ENCODE measurements around the gene OTULIN. TPM values are rescaled to one million over a fixed set of nuclear protein-coding genes. Genes with fewer than 3 reads are reported as not detected.

The OTULIN gene
- total and polyA plus RNA-seq, 7 donors, result 2.3 to 20.4 (median 12.4) TPM

DNA sequence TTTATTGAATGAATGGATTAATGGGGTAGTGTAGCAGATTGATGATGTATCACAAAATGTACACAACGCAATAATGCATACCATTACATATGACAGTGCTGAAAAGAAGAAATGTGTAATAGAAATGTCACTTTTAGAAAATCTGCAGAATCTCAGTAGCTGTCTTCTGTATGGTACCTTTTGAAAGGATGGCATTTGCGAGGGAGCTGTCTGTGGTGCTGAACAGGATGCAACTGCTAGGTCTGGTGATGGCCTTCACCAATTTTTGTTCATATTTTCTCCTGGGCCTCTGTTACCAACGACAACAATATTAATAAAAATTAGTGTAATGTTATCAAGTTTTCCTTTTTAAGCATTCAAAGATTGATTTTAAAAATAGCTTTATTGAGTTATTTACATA lies 36.2 kb upstream of the OTULIN start:
- Histone ChIP-seq H3K36me3 (ENCODE audit: insufficient read depth in 1 of 2, low read depth in 1 of 2) (no peaks in the 10 kb centered on the region), H3K9me3 (no peaks in the 10 kb centered on the region), H3K27me3 (ENCODE audit: insufficient read depth in 3 of 3, low read length in 2 of 3) (no peaks in the 10 kb centered on the region), H3K4me3 (no peak overlapping the region), H3K4me1 (no peaks in the 10 kb centered on the region), H3K27ac (no peak overlapping the region)
- intact Hi-C loops (cut with DNase I), result no loop called here
- 5 to 16% (median 9%) methylated on average over 3 of the region's 3 CpGs for WGBS, 3 donors
- ATAC-seq (no peak), DNase-seq (peak in 1 of 2 donors; percentile 19)
- TF ChIP-seq, protein P1, sequence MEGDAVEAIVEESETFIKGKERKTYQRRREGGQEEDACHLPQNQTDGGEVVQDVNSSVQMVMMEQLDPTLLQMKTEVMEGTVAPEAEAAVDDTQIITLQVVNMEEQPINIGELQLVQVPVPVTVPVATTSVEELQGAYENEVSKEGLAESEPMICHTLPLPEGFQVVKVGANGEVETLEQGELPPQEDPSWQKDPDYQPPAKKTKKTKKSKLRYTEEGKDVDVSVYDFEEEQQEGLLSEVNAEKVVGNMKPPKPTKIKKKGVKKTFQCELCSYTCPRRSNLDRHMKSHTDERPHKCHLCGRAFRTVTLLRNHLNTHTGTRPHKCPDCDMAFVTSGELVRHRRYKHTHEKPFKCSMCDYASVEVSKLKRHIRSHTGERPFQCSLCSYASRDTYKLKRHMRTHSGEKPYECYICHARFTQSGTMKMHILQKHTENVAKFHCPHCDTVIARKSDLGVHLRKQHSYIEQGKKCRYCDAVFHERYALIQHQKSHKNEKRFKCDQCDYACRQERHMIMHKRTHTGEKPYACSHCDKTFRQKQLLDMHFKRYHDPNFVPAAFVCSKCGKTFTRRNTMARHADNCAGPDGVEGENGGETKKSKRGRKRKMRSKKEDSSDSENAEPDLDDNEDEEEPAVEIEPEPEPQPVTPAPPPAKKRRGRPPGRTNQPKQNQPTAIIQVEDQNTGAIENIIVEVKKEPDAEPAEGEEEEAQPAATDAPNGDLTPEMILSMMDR (IDR thresholded peaks at IDR 0.05), result no peak

DNA sequence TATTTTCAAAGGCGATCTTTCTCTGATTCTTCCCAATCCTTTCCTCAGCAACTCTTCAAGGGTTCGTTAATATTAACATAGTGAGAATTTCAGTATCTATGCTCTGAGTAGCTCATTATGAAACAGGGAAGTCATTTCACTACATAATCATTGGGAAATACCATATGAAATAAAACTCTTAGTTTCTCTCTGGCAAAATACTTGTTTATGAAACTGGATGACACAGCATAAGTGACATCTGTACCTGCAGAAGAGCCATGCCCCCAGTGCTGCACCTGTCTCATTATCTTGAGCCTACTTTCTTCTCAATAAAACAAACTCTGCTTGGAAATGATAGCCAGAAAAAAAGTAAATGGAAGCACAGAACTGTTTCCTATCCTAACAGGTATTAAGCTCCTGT lies 33.8 kb upstream of the OTULIN start:
- H3K36me3 ChIP-seq (ENCODE audit: insufficient read depth in 1 of 2, low read depth in 1 of 2), result no peaks in the 10 kb centered on the region
- H3K4me3 ChIP-seq, result no peak overlapping the region
- no peaks in the 10 kb centered on the region for H3K9me3 ChIP-seq
- no peaks in the 10 kb centered on the region for H3K4me1 ChIP-seq
- DNase-seq (no peak), ATAC-seq (no peak)
- TF ChIP-seq, protein P1 (IDR thresholded peaks at IDR 0.05), result no peak
- 85 to 90% (median 87%) methylated on average over 2 of the region's 2 CpGs for WGBS, 3 donors
- H3K27me3 ChIP-seq (ENCODE audit: insufficient read depth in 3 of 3, low read length in 2 of 3), result no peaks in the 10 kb centered on the region
- H3K27ac ChIP-seq, result no peak overlapping the region
- intact Hi-C loops (cut with DNase I), result no loop called here

- DNase-seq, result no peak
- intact Hi-C loops (cut with DNase I), result no loop called here
- no peak for ATAC-seq
- Histone ChIP-seq H3K9me3 (no peaks in the 10 kb centered on the region), H3K4me3 (no peak overlapping the region), H3K27ac (no peak overlapping the region), H3K36me3 (ENCODE audit: insufficient read depth in 1 of 2, low read depth in 1 of 2) (no peaks in the 10 kb centered on the region), H3K27me3 (ENCODE audit: insufficient read depth in 3 of 3, low read length in 2 of 3) (no peaks in the 10 kb centered on the region), H3K4me1 (no peaks in the 10 kb centered on the region)
- TF ChIP-seq, protein P1 (IDR thresholded peaks at IDR 0.05), result no peak
- WGBS, 3 donors, result 70 to 78% (median 74%) methylated on average over 2 of the region's 2 CpGs
Measured at GRCh38 chr5:14635656-14636055, 28.9 kb upstream of the OTULIN start.

- no peak overlapping the region for H3K4me3 ChIP-seq
- intact Hi-C loops (cut with DNase I), result loop anchor here in 1 of 2 donors (10.0 kb wide), 1 partner anchor 276 kb away; no protein-coding TSS in a partner anchor
- no peaks in the 10 kb centered on the region for H3K9me3 ChIP-seq
- H3K27me3 ChIP-seq (ENCODE audit: insufficient read depth in 3 of 3, low read length in 2 of 3), result peaks cover 0 to 8% (median 3%) of the 10 kb centered on the region in 3 donors
- no peaks in the 10 kb centered on the region for H3K36me3 ChIP-seq (ENCODE audit: insufficient read depth in 1 of 2, low read depth in 1 of 2)
- DNase-seq, result no peak
- WGBS, 3 donors, result 62 to 74% (median 71%) methylated on average over 10 of the region's 10 CpGs
- ATAC-seq, result no peak
- no peak overlapping the region for H3K27ac ChIP-seq
- no peaks in the 10 kb centered on the region for H3K4me1 ChIP-seq
- TF ChIP-seq, protein P1 (IDR thresholded peaks at IDR 0.05), result no peak
Measured at GRCh38 chr5:14640765-14641164, 23.8 kb upstream of the OTULIN start.

GRCh38 chr5:14644623-14645237 lies 19.8 kb upstream of the OTULIN start:
- Histone ChIP-seq H3K27ac (no peak overlapping the region), H3K4me3 (no peak overlapping the region), H3K9me3 (no peaks in the 10 kb centered on the region), H3K27me3 (ENCODE audit: insufficient read depth in 3 of 3, low read length in 2 of 3) (peaks cover 2 to 8% (median 3%) of the 10 kb centered on the region in 3 donors), H3K36me3 (ENCODE audit: insufficient read depth in 1 of 2, low read depth in 1 of 2) (no peaks in the 10 kb centered on the region), H3K4me1 (no peaks in the 10 kb centered on the region)
- 71 to 90% (median 78%) methylated on average over 1 of the region's 1 CpG for WGBS, 3 donors
- TF ChIP-seq, protein P1 (IDR thresholded peaks at IDR 0.05), result no peak
- ATAC-seq (no peak), DNase-seq (no peak)
- intact Hi-C loops (cut with DNase I), result loop anchor here (5.0 to 10.0 kb wide), 3 partner anchors 242 to 287 kb away; no protein-coding TSS in a partner anchor

Data from psoas muscle (tissue), 8 donors.